HCEC 1CT (cell line): Measurements from ENCODE around the gene AIP.
"Not testable (repeated sequence)": the region's sequence is repeated elsewhere in the genome, so short reads cannot be mapped to it uniquely, and the experiment has no call there.

Experiments
- DNase-seq: peaks from one replicate; pipeline ENCODE4 v3.0.0-alpha.2; 2017

Gene AIP

DNA sequence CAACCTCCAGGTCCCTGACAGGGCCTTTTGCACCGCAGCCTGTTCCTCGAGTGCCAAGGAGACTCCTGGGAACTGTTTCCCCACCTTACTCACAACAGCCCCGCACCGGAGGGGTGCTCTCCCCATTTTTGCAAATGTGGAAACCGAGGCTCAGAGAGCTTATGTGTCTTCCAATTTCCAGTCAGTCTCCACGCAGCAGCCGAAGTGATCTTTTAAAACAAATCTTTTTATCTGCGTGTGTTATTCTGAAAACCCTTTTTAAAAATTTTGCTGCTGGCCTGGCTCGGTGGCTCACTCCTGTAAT lies 13.4 kb upstream of the AIP start:
- DNase-seq, result no peak

DNA sequence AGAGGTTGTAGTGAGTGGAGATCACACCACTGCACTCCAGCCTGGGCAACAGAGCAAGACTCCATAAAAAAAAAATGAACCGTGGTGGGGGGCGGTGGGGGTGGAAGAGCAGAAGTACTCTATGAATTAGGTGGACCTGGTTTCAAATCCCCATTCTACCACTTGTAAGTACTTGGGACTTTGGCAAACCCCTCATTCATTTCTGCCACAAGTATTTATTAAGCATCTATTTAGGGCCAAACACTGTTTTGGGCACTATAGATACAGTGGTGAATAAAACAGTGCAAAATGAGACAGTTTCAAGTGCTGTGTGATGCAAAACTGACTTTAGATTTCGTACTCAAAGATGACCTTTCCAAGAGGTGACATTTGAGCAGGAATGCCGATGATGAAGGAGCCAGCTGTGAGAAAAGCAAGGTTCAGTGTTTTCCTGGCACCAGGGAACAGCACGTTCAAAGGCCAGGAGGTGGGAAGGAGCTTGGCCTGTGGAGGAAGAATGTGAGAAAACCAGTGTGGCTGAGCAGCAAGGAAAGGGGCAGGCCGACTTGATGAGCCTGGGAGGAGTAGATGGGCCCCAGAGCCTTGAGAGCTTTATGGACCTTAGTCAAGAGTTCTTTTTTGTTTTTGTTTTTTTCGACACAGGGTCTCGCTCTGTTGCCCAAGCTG lies 12.4 kb upstream of the AIP start:
- no peak for DNase-seq

DNA sequence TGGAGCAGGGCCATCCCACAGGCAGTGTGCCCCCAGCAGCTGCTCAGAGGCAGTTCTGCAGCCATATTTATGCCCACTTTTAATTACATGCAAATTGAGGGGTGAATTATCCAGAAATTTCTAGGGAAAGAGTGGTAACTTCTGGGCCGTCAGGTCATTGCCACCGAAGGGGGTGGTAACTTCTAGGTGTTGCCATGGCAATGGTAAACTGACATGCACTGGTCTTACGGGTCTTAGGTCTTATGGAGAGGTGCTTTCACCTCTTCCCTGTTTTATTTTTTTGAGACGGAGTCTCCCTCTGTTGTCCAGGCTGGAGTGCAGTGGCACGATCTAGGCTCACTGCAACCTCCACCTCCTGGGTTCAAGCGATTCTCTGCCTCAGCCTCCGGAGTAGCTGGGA lies 9.9 kb upstream of the AIP start:
- no peak for DNase-seq

DNA sequence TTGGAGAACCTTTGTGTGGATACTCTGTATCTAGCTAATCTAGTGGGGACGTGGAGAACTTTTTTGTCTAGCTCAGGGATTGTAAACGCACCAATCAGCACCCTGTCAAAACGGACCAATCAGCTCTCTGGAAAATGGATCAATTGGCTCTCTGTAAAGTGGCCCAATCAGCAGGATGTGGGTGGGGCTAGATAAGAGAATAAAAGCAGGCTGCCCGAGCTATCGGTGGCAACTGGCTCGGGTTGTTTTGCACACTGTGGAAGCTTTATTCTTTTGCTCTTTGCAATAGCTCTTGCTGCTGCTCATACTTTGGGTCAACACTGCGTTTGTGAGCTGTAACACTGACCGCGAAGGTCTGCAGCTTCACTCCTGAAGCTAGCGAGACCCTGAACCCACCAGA lies 6.1 kb upstream of the AIP start:
- DNase-seq, result not testable (repeated sequence)

DNA sequence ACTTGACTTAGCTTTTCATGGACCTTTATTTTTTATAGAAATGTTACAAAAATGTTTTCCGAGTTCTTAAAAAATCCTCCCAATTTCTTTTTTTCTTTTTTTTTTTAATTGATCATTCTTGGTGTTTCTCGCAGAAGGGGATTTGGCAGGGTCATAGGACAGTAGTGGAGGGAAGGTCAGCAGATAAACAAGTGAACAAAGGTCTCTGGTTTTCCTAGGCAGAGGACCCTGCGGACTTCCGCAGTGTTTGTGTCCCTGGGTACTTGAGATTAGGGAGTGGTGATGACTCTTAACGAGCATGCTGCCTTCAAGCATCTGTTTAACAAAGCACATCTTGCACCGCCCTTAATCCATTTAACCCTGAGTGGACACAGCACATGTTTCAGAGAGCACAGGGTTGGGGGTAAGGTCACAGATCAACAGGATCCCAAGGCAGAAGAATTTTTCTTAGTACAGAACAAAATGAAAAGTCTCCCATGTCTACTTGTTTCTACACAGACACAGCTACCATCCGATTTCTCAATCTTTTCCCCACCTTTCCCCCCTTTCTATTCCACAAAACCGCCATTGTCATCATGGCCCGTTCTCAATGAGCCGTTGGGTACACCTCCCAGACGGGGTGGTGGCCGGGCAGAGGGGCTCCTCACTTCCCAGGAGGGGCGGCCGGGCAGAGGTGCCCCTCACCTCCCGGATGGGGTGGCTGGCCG lies 5.3 kb upstream of the AIP start:
- DNase-seq, result not testable (repeated sequence)

DNA sequence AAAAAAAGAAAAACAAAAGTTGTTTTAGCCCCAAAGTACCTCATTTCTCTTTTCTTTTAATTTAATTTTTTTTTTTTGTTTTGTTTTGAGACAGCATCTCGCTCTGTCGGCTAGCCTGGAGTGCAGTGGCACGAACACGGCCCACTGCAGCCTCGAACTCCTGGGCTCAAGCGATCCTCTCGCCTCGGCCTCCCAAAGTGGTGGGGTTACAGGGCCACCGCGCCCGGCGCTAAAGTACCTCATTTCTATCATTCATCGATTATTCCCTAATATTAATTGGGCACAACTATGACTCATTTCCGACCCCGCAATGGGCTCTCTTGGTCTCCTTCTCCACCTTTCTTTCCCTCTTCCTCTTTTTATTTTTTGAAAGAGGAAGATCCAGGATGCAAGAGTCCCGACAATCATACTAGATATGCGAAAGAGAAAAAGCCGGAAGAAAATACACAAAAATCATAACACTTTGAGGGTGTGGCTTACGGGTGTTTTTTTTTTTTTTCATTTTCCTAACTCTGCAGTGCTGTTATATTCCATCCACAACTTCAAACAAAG lies 475 bp upstream of the AIP start:
- no peak for DNase-seq

DNA sequence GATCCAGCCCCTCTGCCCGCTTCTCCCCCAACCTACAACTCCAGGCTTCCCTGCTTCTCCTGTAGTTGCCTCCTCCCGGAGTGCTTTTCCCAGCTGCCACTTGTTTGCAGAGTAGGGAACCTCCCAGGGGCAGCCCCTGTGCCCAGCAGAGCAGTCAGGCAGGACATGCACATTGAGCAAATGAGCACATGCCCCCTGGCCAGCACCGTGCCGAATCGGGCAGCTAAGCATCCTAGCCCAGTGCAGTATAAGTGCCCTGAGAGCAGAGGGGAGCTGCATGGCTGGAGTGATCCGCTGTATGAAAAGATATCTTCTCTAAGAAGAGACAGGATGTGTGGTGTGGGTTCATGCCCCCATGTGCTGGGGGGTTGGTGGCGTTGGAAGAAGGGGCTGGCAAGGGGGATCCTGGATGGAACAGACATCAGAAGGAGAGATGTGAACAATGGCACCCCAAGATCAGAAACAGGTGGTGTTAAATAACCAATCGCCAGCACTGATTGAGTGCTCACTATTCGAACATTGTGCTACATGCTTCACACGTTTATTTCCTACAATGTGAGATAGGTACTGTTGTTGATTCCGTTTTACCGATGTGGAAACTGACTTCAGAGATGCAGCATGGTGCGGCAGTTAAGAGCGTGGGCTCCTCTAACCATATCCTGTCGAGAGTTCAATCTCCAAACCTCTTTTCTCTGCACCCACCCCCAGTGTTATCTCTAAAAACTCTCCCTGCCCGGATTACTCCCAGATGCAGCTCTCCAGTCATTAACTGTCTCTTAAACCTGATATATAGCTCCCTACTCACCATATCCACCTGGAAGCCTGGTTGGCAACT lies 1.2 kb downstream of the AIP start:
- no peak for DNase-seq

DNA sequence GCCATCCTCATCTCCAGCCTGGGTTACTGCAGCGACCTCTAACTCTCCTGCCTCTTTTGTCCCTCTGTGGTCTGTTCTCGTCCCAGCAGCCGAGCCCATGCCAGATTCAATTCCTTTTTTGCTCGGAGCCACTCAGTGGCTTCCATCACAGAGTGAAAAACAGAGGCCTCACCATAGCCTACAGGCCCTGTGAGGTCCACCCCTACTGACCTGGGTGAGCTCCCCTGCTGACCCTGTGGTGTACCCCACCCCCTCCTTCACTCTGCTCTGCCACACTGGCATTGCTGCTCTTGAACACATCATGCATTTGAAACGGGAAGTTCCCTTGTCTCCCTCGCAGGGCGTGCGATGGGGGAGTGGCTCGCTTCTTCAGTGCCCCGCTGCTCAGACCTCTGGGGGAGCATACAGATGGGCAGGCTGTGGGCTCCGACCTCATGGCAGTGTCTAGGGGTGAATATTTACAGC lies 2.1 kb downstream of the AIP start:
- no peak for DNase-seq

DNA sequence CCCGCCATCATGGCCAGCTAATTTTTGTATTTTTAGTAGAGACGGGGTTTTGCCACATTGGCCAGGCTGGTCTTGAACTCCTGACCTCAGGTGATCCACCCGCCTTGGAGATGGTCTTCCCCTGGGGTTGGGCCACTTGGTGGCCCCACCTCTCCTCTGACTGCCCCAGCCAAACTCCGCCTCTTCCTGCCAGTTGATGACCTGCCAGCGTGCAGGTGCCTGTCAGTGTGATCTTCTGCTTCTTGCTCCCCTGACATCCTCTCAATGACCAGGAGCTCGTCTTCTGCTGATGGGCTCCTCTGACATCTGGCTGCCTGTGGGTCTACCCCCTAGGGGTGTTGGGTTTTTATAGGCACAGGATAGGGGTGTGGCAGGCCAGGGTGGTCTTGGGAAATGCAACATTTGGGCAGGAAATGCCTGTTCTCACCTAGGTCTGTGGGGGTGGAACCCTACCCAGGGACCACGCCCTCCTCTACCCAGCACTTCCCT lies 3.1 kb downstream of the AIP start:
- not testable (repeated sequence) for DNase-seq

DNA sequence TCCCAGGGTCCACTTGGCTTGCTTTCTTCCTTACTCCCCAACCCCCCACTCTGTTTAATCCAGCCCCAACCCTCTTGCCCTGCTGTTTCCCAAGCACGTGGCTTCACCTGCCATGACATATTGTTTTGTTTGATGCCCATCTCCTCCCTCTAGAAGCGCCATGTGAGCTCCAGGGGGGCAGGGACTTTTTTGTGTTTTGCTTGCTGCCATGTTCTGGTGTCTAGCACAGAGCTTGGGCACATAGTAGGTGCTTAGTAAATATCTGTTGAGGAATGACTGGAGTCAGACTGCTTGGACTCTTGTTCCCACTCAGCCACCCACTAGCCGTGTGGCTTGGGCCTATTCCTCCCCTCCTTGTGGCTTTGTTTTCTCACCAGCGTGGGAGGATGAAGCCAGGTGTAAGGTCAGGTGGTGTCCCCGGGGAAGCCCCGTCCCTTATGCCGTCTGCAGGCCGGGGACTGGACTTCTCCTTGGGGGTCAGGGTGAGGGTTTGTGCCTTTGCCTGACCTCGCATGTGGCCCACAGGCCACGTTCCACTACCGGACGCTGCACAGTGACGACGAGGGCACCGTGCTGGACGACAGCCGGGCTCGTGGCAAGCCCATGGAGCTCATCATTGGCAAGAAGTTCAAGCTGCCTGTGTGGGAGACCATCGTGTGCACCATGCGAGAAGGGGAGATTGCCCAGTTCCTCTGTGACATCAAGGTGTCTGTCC lies 3.8 kb downstream of the AIP start:
- no peak for DNase-seq

DNA sequence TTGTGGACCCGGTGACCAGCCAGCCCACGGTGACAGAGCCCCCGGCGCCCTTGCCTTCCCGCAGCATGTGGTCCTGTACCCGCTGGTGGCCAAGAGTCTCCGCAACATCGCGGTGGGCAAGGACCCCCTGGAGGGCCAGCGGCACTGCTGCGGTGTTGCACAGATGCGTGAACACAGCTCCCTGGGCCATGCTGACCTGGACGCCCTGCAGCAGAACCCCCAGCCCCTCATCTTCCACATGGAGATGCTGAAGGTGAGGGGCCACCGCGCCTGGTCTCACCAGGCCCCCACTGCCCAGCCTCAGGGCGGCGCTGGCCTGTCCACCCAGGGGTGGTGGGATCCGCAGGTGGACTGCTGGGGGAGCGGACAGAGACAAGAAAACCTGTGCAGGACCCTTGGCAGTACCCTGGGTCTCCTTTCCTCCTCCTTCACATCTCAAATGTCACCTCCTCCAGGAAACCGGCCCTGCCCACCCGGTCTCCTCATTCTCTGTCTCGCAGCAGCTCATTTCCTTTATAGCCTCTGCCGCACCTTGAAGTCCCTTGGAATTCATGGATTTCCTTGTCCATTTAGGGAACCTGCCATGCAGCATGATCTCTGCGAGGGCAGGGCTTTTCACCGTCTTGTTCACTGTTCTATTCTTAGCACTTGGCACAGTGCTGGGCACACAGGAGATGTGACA lies 6.5 kb downstream of the AIP start:
- DNase-seq, result no peak

DNA sequence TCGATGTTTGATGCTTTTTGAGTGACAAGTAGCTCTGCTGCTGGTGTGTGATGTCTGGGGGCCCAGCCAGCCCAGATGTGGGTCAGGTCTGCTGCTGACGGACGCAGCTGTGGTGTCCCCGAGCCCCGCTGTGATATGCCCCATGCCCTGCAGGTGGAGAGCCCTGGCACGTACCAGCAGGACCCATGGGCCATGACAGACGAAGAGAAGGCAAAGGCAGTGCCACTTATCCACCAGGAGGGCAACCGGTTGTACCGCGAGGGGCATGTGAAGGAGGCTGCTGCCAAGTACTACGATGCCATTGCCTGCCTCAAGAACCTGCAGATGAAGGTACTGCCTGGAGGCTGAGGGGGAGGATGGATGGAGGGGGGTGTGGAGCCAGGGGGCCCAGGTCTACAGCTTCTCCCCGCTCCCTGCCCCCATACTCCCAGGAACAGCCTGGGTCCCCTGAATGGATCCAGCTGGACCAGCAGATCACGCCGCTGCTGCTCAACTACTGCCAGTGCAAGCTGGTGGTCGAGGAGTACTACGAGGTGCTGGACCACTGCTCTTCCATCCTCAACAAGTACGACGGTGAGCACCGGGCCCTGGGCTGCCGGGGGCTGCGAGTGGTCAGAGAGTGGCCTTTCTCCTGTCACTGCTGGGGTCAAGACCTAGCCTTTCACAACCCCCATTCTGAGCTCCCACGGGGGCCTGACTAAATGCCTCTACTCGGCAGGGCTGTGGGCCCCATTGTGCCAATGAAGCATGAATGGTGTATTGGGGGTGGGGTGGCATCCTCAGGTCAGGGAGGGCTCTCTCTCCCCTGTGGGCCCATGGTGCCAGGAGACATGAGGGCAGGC lies 7.3 kb downstream of the AIP start:
- DNase-seq, result no peak

DNA sequence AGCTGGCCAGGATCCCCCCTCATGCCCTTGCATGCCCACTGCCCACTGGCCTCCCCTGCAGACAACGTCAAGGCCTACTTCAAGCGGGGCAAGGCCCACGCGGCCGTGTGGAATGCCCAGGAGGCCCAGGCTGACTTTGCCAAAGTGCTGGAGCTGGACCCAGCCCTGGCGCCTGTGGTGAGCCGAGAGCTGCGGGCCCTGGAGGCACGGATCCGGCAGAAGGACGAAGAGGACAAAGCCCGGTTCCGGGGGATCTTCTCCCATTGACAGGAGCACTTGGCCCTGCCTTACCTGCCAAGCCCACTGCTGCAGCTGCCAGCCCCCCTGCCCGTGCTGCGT lies 7.9 kb downstream of the AIP start:
- DNase-seq, result no peak

DNA sequence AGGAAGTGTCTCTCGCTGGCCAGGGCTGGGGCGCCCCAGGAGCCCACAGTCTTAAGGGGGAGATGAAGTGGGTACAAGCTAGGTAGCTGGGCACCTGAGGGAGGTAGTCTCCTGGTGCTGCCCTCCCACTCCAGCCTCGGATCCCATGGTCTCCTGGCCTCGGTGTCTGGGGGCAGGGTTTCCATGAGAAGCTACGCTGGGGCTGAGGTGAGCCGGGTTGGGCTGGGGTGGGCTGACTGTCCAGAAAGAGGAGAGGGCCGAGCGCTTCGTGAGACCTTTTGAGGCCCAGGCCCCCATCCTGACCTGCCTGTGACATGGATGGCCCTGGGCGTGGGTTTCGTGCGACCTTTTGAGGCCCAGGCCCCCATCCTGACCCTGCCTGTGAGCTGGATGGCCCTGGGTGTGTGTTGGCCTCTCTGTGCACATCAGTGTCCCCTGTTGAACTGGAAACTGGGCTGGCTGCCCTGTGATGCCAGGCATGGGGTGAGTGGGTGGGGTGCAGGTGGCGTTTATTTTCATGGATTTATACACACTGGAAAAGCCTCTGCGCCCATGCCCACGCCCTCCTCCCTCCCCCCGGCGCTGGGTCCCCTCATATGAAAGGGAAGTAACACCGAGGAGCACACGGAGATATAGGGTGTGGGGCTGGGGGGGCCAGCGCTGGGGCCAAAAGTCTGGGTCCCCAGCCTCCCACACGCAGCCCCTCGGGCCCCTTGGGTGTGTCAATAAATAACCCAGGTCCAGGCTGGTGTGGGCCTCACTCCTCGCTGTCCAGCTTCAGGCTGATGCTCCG lies 8.6 kb downstream of the AIP start:
- no peak for DNase-seq

DNA sequence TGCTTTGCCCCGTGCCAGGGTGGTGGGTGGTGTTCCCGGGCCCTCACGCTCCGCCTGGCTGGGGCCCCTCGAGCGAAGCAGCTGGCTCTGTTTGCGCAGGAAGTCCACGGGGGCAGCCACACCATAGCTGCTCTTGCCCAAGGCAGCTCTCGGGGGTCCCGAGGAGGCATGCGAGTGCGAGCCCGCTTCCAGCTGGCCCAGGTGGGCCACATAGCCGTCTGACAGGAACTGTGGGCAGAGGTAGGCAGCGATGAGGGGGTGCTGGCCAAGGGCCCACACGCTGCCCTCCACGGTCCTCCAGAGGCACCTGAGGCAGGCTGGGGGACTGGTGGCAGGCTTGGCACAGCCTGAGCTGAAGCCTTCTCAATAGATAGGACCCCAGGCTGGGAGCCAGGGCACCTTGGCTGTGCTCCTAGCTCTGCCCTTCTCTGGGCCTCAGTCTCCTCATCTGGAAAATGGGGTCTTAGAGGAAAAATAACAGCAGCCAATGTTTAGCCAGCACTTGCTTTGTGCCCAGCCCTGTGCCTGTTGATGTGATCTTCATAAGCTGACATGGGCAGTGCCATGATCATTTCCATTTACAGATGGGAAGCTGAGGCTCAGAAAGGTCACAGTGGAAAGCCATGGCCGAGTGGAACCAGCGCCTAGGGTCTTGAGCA lies 9.4 kb downstream of the AIP start:
- DNase-seq, result no peak

DNA sequence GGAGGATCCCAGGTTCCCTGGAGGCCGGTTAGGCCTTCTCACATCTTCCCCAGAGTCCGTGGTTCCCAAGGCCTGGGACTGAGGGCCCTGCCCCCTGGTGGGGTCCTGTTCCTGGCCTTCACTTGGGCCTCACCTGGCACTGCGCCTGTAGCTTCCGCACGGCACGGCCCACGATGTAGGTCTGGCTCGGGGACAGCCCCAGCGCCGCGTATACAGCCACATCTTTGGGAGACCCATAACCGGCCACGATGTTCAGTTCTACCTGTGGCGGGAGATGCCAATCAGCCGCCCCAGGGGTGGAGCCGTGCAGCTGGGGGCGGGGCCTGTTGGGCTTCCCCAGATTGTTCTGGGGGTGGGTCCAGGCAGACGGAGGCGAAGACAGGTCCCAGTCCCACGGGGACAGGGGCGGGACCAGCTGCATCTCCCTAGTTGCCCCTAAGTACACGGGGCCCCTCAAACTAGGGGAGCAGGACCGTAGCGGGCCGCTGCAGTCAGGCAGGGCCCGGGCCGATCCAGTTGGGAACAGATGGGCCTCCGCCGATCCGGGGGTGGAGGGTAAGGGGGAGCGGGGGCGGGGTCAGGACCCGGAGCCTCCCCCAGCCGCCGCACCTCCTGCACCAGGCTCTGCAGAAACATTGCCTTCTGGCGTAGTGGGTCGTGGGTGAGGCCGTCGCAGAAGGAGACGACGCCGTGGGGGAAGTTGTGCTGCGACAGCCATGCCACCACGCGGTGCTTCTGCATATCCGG lies 10.1 kb downstream of the AIP start:
- DNase-seq, result no peak

DNA sequence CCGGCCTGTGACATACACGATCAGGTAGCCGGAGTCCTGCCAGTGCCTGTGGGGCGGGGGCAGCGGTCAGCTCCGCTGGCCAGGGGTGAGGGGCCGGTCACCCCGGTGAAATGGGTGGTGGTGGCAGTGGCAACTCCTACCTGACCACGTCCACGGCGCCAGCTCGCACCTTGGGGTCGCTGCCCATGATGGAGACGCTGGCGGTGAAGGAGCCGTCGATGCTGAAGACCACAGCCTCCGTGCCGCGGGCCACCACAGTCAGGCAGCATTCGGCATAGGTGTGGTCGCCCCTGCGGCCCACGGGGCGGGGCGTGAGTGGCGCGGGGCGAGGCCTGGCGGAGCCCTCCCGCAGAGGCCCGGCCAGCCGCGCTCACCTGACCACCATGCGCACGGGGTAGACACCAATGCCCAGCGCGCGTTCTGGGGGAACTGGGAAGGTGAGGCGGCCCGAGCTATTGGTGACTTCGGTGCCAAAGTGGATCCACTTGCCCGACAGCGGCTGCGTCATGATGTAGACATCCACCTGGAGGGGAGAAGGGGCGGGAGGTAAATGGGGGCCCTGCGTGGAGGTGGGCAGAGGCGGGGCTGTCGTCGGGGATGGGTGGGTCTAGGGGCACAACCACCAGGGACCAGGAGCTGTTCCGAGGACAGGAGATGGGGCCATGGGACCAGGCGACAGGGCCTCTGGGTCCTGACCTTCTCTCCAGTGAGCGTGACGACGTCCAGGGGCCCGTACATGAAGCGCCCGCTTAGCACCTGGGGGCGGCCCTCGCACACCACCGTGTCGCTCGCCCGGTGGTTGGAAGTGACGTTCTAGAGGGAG lies 10.9 kb downstream of the AIP start:
- DNase-seq, result no peak
